Middle frontal gyrus (tissue), 1 donor: ENCODE data around the gene FOXE1.

Experiments used
- DNase-seq: peaks from one replicate; pipeline ENCODE4 v3.0.0-alpha.2; 2015; ENCODE audit warnings: low spot score; ENCODE audit errors: extremely low spot score

The FOXE1 gene

GRCh38 chr9:97866300-97866699 lies 13.3 kb downstream of the FOXE1 start:
- DNase-seq = no peak

- DNase-seq = no peak
Measured at GRCh38 chr9:97866848-97867247, 13.8 kb downstream of the FOXE1 start.

- DNase-seq = no peak
Measured at GRCh38 chr9:97868859-97869258, 15.8 kb downstream of the FOXE1 start.

GRCh38 chr9:97873425-97873824 lies 20.4 kb downstream of the FOXE1 start:
- no peak for DNase-seq

GRCh38 chr9:97873882-97874281 lies 20.9 kb downstream of the FOXE1 start:
- no peak for DNase-seq

GRCh38 chr9:97874624-97875023 lies 21.6 kb downstream of the FOXE1 start:
- no peak for DNase-seq

- no peak for DNase-seq
Measured at GRCh38 chr9:97875111-97875510, 22.1 kb downstream of the FOXE1 start.

GRCh38 chr9:97876061-97876460 lies 23.0 kb downstream of the FOXE1 start:
- no peak for DNase-seq

- DNase-seq = no peak
Measured at GRCh38 chr9:97880336-97880735, 27.3 kb downstream of the FOXE1 start.

GRCh38 chr9:97889941-97890887 lies 37.2 kb downstream of the FOXE1 start:
- no peak for DNase-seq

- no peak for DNase-seq
Measured at GRCh38 chr9:97891736-97892135, 38.7 kb downstream of the FOXE1 start.

GRCh38 chr9:97892421-97892820 lies 39.4 kb downstream of the FOXE1 start:
- no peak for DNase-seq

GRCh38 chr9:97895211-97895610 lies 42.2 kb downstream of the FOXE1 start:
- DNase-seq = no peak

GRCh38 chr9:97895695-97896332 lies 42.8 kb downstream of the FOXE1 start:
- no peak for DNase-seq

GRCh38 chr9:97900103-97900737 lies 47.2 kb downstream of the FOXE1 start:
- DNase-seq = no peak

GRCh38 chr9:97900738-97901565 lies 47.9 kb downstream of the FOXE1 start:
- no peak for DNase-seq

GRCh38 chr9:97903177-97903576 lies 50.2 kb downstream of the FOXE1 start:
- DNase-seq = no peak

- DNase-seq = no peak
Measured at GRCh38 chr9:97904725-97905124, 51.7 kb downstream of the FOXE1 start.

GRCh38 chr9:97905228-97905627 lies 52.2 kb downstream of the FOXE1 start:
- no peak for DNase-seq
